Measurements from ENCODE around the gene DPP7. TPM values are rescaled to one million over a fixed set of nuclear protein-coding genes. Genes with fewer than 3 reads are reported as not detected.

The DPP7 gene
- total and polyA plus RNA-seq, 9 of the 15 experiments (the other 6 are each of a cell fraction or from before 2014, with no cell fraction given), result 0.99 to 365 (median 132) TPM

DNA sequence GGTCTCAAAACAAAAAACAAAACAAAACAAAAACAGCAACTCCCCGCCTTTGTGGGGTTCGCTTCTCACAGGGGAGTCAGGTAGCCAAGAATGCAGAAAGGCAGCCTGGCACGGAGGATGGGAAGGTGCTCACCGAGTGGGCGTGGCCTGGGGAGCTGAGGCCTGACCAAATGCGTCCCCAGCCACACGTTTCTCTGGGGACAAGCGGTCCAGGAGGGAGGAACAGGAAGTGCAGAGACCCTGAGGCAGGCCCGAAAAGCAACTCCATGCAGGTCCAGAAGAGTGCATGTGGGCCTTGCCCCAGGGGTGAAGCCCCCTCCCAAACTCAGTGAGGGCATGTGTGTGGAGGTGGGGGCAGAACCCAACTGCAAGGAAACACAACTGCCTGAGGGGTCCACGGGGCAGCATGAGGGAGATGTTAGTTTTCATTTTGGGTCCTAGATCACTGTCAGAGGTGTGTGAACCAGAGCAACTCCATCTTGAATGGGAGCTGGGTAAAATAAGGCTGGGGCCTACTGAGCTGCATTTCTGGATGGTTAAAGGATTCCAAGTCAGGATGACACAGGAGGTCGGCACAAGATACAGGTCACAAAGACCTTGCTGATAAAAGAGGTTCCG is 39.8 kb downstream of the DPP7 start (continued):
- TF ChIP-seq GTF2E2 (tag; IDR thresholded peaks at IDR 0.05) (peak; percentile 81), SMARCA5 (IDR thresholded peaks at IDR 0.05) (no peak), PYGO2 (tag; IDR thresholded peaks at IDR 0.05) (peak; percentile 99), ZNF785 (CRISPR knock-in tag; IDR thresholded peaks at IDR 0.05) (peak; percentile 90), CHD2 (IDR thresholded peaks at IDR 0.05; ENCODE audit: low read depth, low read length) (no peak), KLF10 (CRISPR knock-in tag; IDR thresholded peaks at IDR 0.05) (peak; percentile 92), PPARD (CRISPR knock-in tag; IDR thresholded peaks at IDR 0.05) (peak; percentile 92), KLF13 (tag; IDR thresholded peaks at IDR 0.05; ENCODE audit: borderline replicate concordance, low read depth) (peak; percentile 95), NFIX (CRISPR knock-in tag; IDR thresholded peaks at IDR 0.05; ENCODE audit: low read depth) (peak; percentile 70), BHLHE40 (IDR thresholded peaks at IDR 0.05; ENCODE audit: low read length) (0 out of 2 replicates have a peak, but pooled peaks have one; percentile 11), SMC3 (conservative IDR thresholded peaks at IDR 0.05; ENCODE audit: insufficient read depth, low read depth, low read length) (no peak), ILK (tag; IDR thresholded peaks at IDR 0.05; ENCODE audit: borderline replicate concordance, low read depth) (peak; percentile 96), ZNF589 (CRISPR knock-in tag; IDR thresholded peaks at IDR 0.05; ENCODE audit: low read depth) (peak; percentile 100), ATF7 (IDR thresholded peaks at IDR 0.05) (no peak), NUFIP1 (IDR thresholded peaks at IDR 0.05; ENCODE audit: partially characterized antibody) (peak; percentile 79)
- TF ChIP-seq, protein P1, sequence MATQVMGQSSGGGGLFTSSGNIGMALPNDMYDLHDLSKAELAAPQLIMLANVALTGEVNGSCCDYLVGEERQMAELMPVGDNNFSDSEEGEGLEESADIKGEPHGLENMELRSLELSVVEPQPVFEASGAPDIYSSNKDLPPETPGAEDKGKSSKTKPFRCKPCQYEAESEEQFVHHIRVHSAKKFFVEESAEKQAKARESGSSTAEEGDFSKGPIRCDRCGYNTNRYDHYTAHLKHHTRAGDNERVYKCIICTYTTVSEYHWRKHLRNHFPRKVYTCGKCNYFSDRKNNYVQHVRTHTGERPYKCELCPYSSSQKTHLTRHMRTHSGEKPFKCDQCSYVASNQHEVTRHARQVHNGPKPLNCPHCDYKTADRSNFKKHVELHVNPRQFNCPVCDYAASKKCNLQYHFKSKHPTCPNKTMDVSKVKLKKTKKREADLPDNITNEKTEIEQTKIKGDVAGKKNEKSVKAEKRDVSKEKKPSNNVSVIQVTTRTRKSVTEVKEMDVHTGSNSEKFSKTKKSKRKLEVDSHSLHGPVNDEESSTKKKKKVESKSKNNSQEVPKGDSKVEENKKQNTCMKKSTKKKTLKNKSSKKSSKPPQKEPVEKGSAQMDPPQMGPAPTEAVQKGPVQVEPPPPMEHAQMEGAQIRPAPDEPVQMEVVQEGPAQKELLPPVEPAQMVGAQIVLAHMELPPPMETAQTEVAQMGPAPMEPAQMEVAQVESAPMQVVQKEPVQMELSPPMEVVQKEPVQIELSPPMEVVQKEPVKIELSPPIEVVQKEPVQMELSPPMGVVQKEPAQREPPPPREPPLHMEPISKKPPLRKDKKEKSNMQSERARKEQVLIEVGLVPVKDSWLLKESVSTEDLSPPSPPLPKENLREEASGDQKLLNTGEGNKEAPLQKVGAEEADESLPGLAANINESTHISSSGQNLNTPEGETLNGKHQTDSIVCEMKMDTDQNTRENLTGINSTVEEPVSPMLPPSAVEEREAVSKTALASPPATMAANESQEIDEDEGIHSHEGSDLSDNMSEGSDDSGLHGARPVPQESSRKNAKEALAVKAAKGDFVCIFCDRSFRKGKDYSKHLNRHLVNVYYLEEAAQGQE (IDR thresholded peaks at IDR 0.05; ENCODE audit: borderline replicate concordance), result no peak
- TF ChIP-seq, protein P1 (CRISPR knock-in tag; IDR thresholded peaks at IDR 0.05; ENCODE audit: low read depth), result peak; percentile 94
- TF ChIP-seq, protein P2, sequence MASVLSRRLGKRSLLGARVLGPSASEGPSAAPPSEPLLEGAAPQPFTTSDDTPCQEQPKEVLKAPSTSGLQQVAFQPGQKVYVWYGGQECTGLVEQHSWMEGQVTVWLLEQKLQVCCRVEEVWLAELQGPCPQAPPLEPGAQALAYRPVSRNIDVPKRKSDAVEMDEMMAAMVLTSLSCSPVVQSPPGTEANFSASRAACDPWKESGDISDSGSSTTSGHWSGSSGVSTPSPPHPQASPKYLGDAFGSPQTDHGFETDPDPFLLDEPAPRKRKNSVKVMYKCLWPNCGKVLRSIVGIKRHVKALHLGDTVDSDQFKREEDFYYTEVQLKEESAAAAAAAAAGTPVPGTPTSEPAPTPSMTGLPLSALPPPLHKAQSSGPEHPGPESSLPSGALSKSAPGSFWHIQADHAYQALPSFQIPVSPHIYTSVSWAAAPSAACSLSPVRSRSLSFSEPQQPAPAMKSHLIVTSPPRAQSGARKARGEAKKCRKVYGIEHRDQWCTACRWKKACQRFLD (CRISPR knock-in tag; IDR thresholded peaks at IDR 0.05), result peak; percentile 100
- TF ChIP-seq, protein P3, sequence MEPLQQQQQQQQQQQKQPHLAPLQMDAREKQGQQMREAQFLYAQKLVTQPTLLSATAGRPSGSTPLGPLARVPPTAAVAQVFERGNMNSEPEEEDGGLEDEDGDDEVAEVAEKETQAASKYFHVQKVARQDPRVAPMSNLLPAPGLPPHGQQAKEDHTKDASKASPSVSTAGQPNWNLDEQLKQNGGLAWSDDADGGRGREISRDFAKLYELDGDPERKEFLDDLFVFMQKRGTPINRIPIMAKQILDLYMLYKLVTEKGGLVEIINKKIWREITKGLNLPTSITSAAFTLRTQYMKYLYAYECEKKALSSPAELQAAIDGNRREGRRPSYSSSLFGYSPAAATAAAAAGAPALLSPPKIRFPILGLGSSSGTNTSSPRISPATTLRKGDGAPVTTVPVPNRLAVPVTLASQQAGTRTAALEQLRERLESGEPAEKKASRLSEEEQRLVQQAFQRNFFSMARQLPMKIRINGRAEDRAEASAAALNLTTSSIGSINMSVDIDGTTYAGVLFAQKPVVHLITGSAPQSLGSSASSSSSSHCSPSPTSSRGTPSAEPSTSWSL (CRISPR knock-in tag; IDR thresholded peaks at IDR 0.05; ENCODE audit: borderline replicate concordance), result peak; percentile 98

Measured in K562 (cell line).